Measurements from ENCODE around the gene PF4V1. TPM values are rescaled to one million over a fixed set of nuclear protein-coding genes. Genes with fewer than 3 reads are reported as not detected.
A peak's percentile ranks its signal among the peaks of the same experiment; 100 is the strongest.

PF4V1 gene
- total and polyA plus RNA-seq, 9 of the 15 experiments (the other 6 are each of a cell fraction or from before 2014, with no cell fraction given), result not detected

GRCh38 chr4:73832651-73833237, 20.4 kb upstream of the PF4V1 start (continued):
- no peak for TF ChIP-seq GTF2A2 (tag; IDR thresholded peaks at IDR 0.05)
- TF ChIP-seq FOXM1 (IDR thresholded peaks at IDR 0.05; ENCODE audit: low read depth), result peak; percentile 90
- TF ChIP-seq FOXM1 (CRISPR knock-in tag; IDR thresholded peaks at IDR 0.05; ENCODE audit: low read depth), result no peak
- TF ChIP-seq ZNF239 (CRISPR knock-in tag; IDR thresholded peaks at IDR 0.05), result no peak
- peak; percentile 94 for TF ChIP-seq EP300 (IDR thresholded peaks at IDR 0.05; ENCODE audit: low read length)
- TF ChIP-seq FOSL1 (tag; conservative IDR thresholded peaks at IDR 0.05), result peak; percentile 96
- peak; percentile 39 for TF ChIP-seq TAF9B (IDR thresholded peaks at IDR 0.05; ENCODE audit: partially characterized antibody)
- TF ChIP-seq GABPA (tag; conservative IDR thresholded peaks at IDR 0.05; ENCODE audit: low read depth), result 0 out of 2 replicates have a peak, but pooled peaks have one; percentile 21
- TF ChIP-seq CBFA2T3 (IDR thresholded peaks at IDR 0.05), result peak; percentile 96
- TF ChIP-seq ID3 (CRISPR knock-in tag; IDR thresholded peaks at IDR 0.05), result no peak
- peak; percentile 87; the same call in 1 of the 2 replicates for TF ChIP-seq ID3 (tag; IDR thresholded peaks at IDR 0.05)
- TF ChIP-seq GATAD2B (IDR thresholded peaks at IDR 0.05; ENCODE audit: borderline replicate concordance), result peak; percentile 73; the same call in 1 of the 2 replicates
- peak; percentile 57; the same call in 1 of the 2 replicates for TF ChIP-seq CHAMP1 (IDR thresholded peaks at IDR 0.05)
- no peak for TF ChIP-seq PPARD (CRISPR knock-in tag; IDR thresholded peaks at IDR 0.05)
- peak; percentile 95 for TF ChIP-seq TCF3 (CRISPR knock-in tag; IDR thresholded peaks at IDR 0.05)
- TF ChIP-seq HDAC8 (tag; IDR thresholded peaks at IDR 0.05), result no peak
- TF ChIP-seq PKNOX1 (IDR thresholded peaks at IDR 0.05), result peak; percentile 72
- peak; percentile 75 for TF ChIP-seq ZNF584 (CRISPR knock-in tag; IDR thresholded peaks at IDR 0.05; ENCODE audit: low read depth)
- peak; percentile 30 for TF ChIP-seq RBBP5 (IDR thresholded peaks at IDR 0.05; ENCODE audit: borderline replicate concordance, insufficient read depth, low read length, poor library complexity, severe bottlenecking)
- TF ChIP-seq ZNF639 (CRISPR knock-in tag; conservative IDR thresholded peaks at IDR 0.05 in 1 of 2, IDR thresholded peaks at IDR 0.05 in 1 of 2), result peak in 1 of 2 experiments; percentile 58; a peak in 1 of 4 replicates
- TF ChIP-seq PYGO2 (tag; IDR thresholded peaks at IDR 0.05), result no peak
- peak; percentile 88 for TF ChIP-seq GATA2 (CRISPR knock-in tag; IDR thresholded peaks at IDR 0.05)
- TF ChIP-seq NEUROD1 (IDR thresholded peaks at IDR 0.05; ENCODE audit: borderline replicate concordance, low read depth, low read length, partially characterized antibody), result peak; percentile 19
- TF ChIP-seq ZNF354B (CRISPR knock-in tag; IDR thresholded peaks at IDR 0.05), result no peak
